CD4-positive, alpha-beta T cell treated with Interleukin-17A for 1 hour (primary cell): ENCODE data around the gene CLCNKA.
A peak's percentile ranks its signal among the peaks of the same experiment; 100 is the strongest.
"Not testable (repeated sequence)": the region's sequence is repeated elsewhere in the genome, so short reads cannot be mapped to it uniquely, and the experiment has no call there.

Source experiments
- DNase-seq: peaks from one replicate; pipeline ENCODE4 v3.0.0-alpha.2; 2020

CLCNKA gene

GRCh38 chr1:16021681-16022080, at the start of gene CLCNKA:
TSS of gene CLCNKA (plus strand) at chr1:16022036. CDS start at chr1:16022620, 584 bp downstream.
- no peak for DNase-seq

GRCh38 chr1:15972409-15972808, 49.4 kb upstream of the CLCNKA start:
- no peak for DNase-seq

- no peak for DNase-seq
These were observed 48.1 kb upstream of the CLCNKA start for GRCh38 chr1:15973772-15974171.

GRCh38 chr1:15974855-15975254, 47.0 kb upstream of the CLCNKA start:
- DNase-seq, result peak; percentile 32

DNA sequence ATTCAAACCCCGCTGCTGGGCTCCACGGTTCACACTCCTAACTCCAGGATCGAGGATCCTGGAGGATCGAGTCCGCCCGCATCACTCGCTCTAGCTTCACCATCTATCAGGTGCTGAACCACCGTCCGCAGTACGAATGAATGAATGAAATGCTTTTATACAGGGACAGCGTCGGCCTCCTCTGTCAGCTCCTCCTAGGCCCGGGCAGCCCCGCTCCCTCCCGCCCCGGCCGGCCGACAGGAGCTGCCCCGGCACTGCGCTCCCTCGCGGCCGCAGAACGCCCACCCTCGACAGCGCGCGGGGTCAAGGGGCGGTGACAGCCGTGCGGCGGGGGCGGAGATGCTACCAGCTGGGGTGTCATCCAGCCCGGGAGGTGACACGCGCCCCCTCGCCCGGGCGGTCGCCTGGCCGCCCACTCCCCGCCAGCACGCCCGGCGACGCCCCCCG, 46.5 kb upstream of the CLCNKA start:
- peak; percentile 79 for DNase-seq

DNA sequence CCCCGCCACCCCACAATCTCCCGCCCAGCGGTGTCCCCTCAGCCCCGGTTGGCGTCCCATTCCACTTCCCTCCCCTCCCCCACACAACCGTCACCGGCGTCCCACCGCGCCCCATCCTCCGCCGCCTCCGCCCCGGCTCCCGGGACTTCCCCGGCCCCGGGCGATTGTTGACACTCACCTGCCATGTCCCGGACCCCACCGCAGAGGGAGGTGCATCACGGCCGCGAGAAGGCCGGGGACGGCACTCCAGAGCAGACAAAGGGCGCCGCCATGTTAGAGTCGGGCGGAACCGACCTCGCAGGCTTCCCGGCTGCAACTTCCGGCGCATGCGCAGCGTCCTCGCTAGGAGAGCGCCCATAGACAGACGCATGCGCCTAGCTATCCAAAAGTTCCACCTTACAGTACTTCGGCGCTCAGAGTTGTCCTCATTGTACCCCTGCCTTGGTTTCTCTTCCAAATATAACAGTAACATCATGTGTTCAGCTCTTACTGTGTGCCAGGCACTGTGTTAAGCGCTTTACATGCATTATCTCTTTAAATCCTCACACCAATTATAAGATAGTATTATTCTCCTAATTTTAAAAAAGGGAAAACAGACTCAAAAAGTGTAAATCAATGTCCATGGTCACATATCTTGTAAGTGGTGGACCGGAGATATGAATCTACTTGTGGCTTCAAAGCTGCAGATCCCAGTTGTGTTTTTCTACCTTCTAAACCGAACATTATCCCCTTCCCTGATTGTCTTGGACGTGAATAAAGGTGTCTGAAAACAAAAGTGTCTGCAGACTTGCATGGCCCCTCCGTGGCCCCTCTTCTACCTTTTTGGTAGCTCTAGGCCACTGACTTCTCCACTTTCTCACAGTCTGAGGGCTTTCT, 45.8 kb upstream of the CLCNKA start, which contains the start of gene ZBTB17:
Gene ZBTB17, minus strand, starts transcription at position 297 of the 876 bp plus-strand sequence. CDS start 27,606 bp downstream, outside the sequence.
- peak; percentile 96 for DNase-seq

DNA sequence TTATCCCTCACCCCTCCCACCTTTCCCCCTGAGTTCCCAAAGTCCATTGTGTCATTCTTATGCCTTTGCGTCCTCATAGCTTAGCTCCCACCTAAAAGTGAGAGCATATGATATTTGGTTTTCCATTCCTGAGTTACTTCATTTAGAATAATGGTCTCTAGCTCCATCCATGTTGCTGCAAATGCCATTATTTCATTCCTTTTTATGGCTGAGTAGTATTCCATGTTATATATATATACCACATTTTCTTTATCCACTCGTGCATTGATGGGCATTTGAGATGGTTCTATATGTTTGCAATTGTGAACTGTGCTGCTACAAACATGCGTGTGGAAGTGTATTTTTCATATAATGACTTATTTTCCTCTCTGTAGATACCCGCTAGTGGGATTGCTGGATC, 43.9 kb upstream of the CLCNKA start:
- not testable (repeated sequence) for DNase-seq

DNA sequence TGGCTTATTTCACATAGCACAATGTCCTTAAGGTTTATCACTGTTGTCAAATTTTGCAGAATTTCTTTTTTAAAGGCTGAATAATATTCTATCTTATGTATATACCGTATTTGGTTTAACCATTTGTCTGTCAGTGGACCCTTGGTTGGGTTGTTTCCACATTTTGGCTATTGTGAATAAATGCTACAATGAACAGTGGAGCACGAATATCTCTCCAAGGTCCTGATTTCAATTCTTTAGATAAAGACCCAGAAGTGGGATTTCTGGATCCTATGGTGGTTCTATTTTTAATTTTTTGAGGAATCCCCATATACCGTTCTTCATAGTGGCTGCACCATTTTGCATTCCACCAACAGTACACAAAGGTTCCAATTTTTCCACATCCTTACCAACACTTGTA, 40.2 kb upstream of the CLCNKA start:
- no peak for DNase-seq

DNA sequence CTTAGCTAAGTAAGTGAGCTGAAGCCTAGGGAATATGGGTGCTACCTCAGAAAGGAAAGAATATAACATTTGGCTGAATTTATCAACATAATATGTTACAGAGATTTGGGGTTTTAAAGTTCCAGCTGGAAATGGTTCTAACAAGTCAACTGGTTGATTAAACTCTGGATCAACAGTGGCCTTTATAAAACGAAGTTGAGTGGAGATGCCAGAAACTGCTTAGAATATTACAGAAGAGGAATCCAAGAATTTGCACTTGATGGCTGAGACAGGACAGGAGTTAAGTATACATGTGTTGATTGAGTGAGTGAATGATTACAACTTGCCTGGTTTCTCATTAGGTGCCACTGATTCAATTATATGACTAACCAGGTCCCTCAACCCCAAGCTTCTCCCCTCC, 38.6 kb upstream of the CLCNKA start:
- DNase-seq, result no peak

DNA sequence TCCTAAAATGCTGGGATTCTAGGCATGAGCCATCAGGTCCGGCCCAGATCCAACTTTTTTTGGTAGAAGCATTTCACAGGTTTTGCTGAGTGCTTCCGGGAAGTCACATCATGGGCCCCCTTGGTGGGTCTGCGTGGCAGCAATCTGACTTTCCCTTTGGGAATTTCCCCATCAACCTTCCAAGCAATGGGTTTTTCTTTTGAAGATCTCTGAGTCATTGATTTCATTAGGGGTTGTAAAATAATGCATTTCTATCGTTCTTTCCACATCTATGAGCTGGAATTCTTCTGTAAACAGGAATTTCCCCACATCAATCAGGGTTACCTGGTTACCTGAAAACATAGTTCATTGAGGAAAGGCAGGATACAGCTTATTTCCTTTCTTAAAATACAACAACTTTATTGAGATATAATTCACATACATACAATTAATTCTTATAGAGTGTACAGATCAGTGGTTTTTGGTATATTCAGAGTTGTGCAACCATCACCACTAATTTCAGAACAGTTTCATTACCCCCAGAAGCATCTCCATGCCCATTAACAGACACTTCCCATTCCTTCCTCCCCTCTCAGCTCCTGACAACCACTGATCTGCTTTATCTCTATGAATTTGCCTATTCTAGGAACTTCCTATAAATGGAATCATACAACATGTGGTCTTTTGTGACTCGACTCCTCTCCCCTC, 36.1 kb upstream of the CLCNKA start:
- DNase-seq, result no peak

- no peak for DNase-seq
These were observed 32.7 kb upstream of the CLCNKA start for GRCh38 chr1:15988856-15989736.

GRCh38 chr1:15989776-15990175, 32.1 kb upstream of the CLCNKA start:
- no peak for DNase-seq

GRCh38 chr1:15991427-15992186, 30.2 kb upstream of the CLCNKA start:
- no peak for DNase-seq

GRCh38 chr1:15992187-15992553, 29.7 kb upstream of the CLCNKA start:
- no peak for DNase-seq

DNA sequence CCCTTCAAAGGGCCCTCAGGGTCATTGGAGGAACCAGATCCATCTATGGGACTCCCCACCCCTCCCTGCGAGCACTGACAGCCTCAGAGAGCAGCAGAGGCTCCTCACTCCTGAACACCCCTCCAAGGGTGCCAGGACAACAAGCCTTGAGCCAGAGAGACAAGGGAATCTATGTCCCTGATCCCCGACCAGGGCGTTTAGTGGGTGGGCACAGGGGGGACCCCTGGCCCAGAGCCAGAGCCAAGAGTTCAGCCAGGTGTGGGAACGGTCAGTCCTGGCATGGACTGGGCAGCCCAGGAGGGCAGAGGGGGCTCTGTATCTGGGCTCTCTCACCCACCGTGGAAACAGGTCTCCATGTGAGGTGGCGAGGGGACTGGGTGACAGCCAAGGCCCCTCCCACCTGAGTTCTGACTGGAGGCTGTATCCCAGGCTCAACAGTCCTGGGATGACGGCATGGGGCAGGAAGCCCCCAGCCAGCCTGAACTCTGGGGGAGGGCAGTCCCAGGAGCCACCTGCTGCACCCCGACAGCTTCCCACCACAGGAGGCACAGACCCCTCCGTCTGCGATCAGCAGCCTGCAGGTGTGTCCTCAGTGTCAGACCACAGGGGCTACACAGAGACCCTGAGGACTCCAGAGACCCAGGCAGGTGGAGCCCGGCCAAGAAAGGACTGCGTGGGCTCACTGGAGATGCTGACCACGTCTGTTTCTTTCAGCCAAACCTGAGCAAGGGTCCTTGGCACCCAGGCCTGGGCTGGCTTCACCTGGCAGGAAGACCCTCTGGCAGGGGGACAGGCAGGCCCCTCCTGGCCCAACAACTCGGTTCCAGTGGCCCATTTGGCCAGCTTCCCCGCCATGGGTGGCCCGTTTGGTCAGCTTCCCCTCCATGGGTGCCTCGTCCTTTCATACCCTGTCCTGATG, 29.0 kb upstream of the CLCNKA start:
- no peak for DNase-seq

DNA sequence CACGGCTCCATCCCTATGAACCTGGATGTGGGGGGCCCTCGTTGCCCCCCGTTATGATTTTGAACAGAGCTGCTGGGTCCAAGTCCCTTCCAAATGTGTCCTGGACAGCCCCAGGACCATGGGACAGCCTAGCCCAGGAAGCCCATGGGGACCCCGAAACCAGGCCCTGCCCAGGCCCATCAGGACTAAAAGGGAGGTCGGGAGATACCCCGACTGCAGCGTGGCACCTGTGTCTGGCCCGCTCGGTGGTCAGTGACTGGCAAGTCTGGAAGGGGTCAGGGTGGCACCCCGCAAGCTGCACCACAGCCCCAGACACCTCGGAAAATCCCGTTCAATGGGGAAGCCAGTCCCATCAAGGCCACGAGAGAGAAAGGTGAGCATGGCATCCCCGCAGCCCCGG, 28.2 kb upstream of the CLCNKA start:
- DNase-seq, result no peak

- DNase-seq, result no peak
These were observed 27.8 kb upstream of the CLCNKA start for GRCh38 chr1:15994081-15994480.

DNA sequence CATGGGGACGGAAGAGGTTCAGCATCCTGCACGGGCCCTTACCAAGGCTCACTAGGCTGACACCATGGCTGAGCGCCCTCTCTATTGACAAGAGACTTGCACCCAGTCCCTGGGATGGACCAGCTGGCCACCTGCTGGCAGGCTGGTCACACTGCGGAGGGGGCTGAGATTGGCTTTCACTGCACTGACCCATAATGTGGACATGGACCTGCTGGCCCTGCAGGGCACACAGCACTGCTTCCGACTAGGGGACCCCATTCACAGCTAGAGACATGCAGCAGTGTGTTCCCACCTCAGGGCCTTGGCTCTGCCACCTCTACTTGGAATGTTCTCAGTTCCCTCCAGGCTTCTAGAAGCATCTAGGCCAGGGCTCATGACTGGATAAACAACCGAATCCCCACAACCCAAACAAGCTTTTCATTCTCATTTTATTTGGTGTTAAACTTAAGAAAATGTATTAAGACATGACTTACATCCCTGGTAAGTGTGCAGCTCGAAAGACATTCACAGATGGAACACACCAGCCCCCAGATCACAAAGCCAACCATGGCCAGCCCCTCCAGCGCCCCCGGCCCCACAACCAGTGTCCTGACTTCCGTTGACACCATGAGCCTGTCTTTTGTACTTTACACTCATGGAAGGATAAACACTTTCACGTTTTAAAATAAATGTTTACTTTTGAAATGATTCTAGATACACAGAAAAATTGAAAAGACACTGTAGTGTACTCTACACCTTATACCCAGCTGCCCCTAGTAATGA, 27.1 kb upstream of the CLCNKA start:
- DNase-seq, result peak; percentile 51

GRCh38 chr1:15997076-15997585, 24.7 kb upstream of the CLCNKA start:
- no peak for DNase-seq

DNA sequence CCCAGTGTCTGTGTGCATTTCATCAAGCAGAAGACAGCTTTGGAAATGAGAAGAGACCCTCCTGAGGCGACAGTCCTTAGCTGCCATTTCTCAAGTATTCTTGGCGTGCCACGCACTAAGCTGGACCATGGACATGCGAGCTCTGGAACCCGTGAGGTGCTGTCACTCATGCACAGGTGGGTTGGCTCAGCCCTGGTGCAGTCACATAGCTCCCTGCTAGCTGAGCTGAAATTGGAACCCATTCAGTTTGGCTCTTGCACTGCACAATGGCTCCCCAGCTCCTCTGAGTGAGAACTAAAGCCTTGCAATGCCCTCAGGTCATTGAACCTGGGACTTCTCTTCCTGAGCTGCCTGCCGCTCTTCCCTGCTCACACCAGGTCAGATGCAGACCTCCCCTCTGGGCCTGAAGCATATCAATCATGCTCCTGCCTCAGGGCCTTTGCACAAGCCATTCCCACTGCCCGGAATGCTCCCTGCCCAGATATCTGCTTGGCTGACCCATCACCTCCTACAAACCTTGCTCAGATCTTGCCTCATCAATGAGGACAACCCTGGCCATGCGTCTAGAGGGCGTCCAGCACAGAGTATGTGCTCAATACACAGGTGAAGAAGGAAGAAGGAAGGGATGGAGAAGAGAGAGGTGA, 24.1 kb upstream of the CLCNKA start:
- DNase-seq, result no peak
